Right hindlimb (tissue), 1 donor: Measurements from ENCODE around the gene ZFP69.
"Not testable (repeated sequence)": the region's sequence is repeated elsewhere in the genome, so short reads cannot be mapped to it uniquely, and the experiment has no call there.

Experiments used
- DNase-seq: peaks from one replicate; pipeline ENCODE4 v3.0.0-alpha.2; 2018

Gene ZFP69

GRCh38 chr1:40476924-40477677, at the start of gene ZFP69:
Gene ZFP69 (plus strand): TSS chr1:40477290. CDS start chr1:40479362, 2,072 bp downstream.
- peak; percentile 86 for DNase-seq

- no peak for DNase-seq
These were observed 45.7 kb upstream of the ZFP69 start for GRCh38 chr1:40431385-40431784.

- DNase-seq: no peak
These were observed 44.3 kb upstream of the ZFP69 start for GRCh38 chr1:40432644-40433390.

- DNase-seq: no peak
These were observed 41.6 kb upstream of the ZFP69 start for GRCh38 chr1:40435471-40435870.

- no peak for DNase-seq
These were observed 41.2 kb upstream of the ZFP69 start for GRCh38 chr1:40435876-40436275.

GRCh38 chr1:40438391-40439015, 38.6 kb upstream of the ZFP69 start:
- DNase-seq: no peak

GRCh38 chr1:40439247-40439646, 37.8 kb upstream of the ZFP69 start:
- no peak for DNase-seq

- peak; percentile 95 for DNase-seq
These were observed 27.2 kb upstream of the ZFP69 start, which contains the start of gene ZFP69B for GRCh38 chr1:40449684-40450494. Gene ZFP69B (plus strand): TSS chr1:40450476. CDS start chr1:40450962, 486 bp downstream.

GRCh38 chr1:40450495-40451237, 26.4 kb upstream of the ZFP69 start:
- DNase-seq: peak; percentile 40

- DNase-seq: no peak
These were observed 25.9 kb upstream of the ZFP69 start for GRCh38 chr1:40451238-40451585.

- no peak for DNase-seq
These were observed 22.2 kb upstream of the ZFP69 start for GRCh38 chr1:40454873-40455272.

- no peak for DNase-seq
These were observed 14.0 kb upstream of the ZFP69 start for GRCh38 chr1:40462956-40463590.

- no peak for DNase-seq
These were observed 7.8 kb upstream of the ZFP69 start for GRCh38 chr1:40469327-40469726.

- no peak for DNase-seq
These were observed 1.8 kb upstream of the ZFP69 start for GRCh38 chr1:40475268-40475667.

GRCh38 chr1:40477678-40478053, 576 bp downstream of the ZFP69 start:
- no peak for DNase-seq

- DNase-seq: no peak
These were observed 1.2 kb downstream of the ZFP69 start for GRCh38 chr1:40478276-40478675.

- DNase-seq: no peak
These were observed 2.1 kb downstream of the ZFP69 start for GRCh38 chr1:40479156-40479555.

- no peak for DNase-seq
These were observed 18.3 kb downstream of the ZFP69 start for GRCh38 chr1:40495315-40495903.

- DNase-seq: not testable (repeated sequence)
These were observed 25.6 kb downstream of the ZFP69 start for GRCh38 chr1:40502651-40503050.

GRCh38 chr1:40507973-40508372, 30.9 kb downstream of the ZFP69 start:
- no peak for DNase-seq
